ENCODE measurements around the gene DHDH.

DNA sequence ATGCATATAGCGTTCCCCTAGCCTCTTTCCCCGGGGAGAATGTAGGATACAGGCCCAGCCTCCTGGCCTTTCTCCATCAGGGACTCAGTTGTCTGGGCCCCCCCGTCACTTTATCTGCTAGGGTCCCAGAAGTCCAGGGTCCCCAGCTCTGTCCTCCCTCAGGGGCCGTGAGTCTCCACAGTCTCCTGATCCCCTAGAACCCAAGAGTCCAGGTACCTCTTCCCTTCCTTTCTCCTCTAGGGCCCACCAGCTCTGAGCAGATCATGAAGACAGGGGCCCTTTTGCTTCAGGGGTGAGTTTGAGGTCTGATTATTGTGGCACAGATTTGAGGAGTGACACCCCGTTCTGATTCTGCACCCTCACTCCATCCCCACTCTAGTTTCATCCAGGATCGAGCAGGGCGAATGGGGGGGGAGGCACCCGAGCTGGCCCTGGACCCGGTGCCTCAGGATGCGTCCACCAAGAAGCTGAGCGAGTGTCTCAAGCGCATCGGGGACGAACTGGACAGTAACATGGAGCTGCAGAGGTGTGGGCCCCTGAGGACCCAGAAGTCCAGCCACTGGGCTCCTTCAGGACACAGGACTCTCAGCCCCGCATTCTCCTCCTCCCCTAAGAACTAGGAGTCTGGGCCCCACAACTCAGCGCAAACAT, 21.9 kb downstream of the DHDH start:
- TF ChIP-seq POLR2A (IDR thresholded peaks at IDR 0.05; ENCODE audit: low read depth) (no peak), EP300 (IDR thresholded peaks at IDR 0.05) (no peak)
- TF ChIP-seq, protein P1, sequence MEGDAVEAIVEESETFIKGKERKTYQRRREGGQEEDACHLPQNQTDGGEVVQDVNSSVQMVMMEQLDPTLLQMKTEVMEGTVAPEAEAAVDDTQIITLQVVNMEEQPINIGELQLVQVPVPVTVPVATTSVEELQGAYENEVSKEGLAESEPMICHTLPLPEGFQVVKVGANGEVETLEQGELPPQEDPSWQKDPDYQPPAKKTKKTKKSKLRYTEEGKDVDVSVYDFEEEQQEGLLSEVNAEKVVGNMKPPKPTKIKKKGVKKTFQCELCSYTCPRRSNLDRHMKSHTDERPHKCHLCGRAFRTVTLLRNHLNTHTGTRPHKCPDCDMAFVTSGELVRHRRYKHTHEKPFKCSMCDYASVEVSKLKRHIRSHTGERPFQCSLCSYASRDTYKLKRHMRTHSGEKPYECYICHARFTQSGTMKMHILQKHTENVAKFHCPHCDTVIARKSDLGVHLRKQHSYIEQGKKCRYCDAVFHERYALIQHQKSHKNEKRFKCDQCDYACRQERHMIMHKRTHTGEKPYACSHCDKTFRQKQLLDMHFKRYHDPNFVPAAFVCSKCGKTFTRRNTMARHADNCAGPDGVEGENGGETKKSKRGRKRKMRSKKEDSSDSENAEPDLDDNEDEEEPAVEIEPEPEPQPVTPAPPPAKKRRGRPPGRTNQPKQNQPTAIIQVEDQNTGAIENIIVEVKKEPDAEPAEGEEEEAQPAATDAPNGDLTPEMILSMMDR (IDR thresholded peaks at IDR 0.05) = no peak

Data from esophagus muscularis mucosa (tissue), 4 donors.